ENCODE results near the gene AZIN2. TPM values are rescaled to one million over a fixed set of nuclear protein-coding genes. Genes with fewer than 3 reads are reported as not detected.

Gene AZIN2
- total RNA-seq, 1 donor from 2014 or later = 15.1 TPM

- no peak for TF ChIP-seq CTCF (IDR thresholded peaks at IDR 0.05; ENCODE audit: unreplicated experiment)
- Mint-ChIP-seq H3K9me3 (no peaks in the 10 kb centered on the region), H3K4me1 (peaks cover 16% of the 10 kb centered on the region), H3K27me3 (ENCODE audit: low read depth) (no peaks in the 10 kb centered on the region), H3K36me3 (peaks cover 11% of the 10 kb centered on the region), H3K4me3 (no peak overlapping the region), H3K27ac (no peak overlapping the region)
- DNase-seq (ENCODE audit: low spot score in 2 of 2, unreplicated experiment in 2 of 2) = no peak
Observed at GRCh38 chr1:33142483-33143064, 61.6 kb downstream of the AZIN2 start.

GRCh38 chr1:33143176-33143575 lies 62.2 kb downstream of the AZIN2 start:
- Mint-ChIP-seq H3K27me3 (ENCODE audit: low read depth) (no peaks in the 10 kb centered on the region), H3K36me3 (peaks cover 14% of the 10 kb centered on the region), H3K27ac (peak overlapping the region; percentile 66), H3K4me1 (peaks cover 11% of the 10 kb centered on the region), H3K9me3 (no peaks in the 10 kb centered on the region), H3K4me3 (no peak overlapping the region)
- no peak for DNase-seq (ENCODE audit: low spot score in 2 of 2, unreplicated experiment in 2 of 2)
- TF ChIP-seq CTCF (IDR thresholded peaks at IDR 0.05; ENCODE audit: unreplicated experiment) = no peak

- H3K4me1 Mint-ChIP-seq = peaks cover 11% of the 10 kb centered on the region
- no peak overlapping the region for H3K4me3 Mint-ChIP-seq
- H3K36me3 Mint-ChIP-seq = peaks cover 14% of the 10 kb centered on the region
- DNase-seq (ENCODE audit: low spot score in 2 of 2, unreplicated experiment in 2 of 2) = no peak
- no peaks in the 10 kb centered on the region for H3K9me3 Mint-ChIP-seq
- TF ChIP-seq CTCF (IDR thresholded peaks at IDR 0.05; ENCODE audit: unreplicated experiment) = no peak
- no peaks in the 10 kb centered on the region for H3K27me3 Mint-ChIP-seq (ENCODE audit: low read depth)
- peak overlapping the region; percentile 66 for H3K27ac Mint-ChIP-seq
Observed at GRCh38 chr1:33143698-33144097, 62.7 kb downstream of the AZIN2 start.

- Mint-ChIP-seq H3K4me3 (no peak overlapping the region), H3K27me3 (ENCODE audit: low read depth) (no peaks in the 10 kb centered on the region)
Observed at GRCh38 chr1:33146003-33146402, 65.0 kb downstream of the AZIN2 start.

GRCh38 chr1:33147275-33147996 lies 66.5 kb downstream of the AZIN2 start:
- peaks cover 16% of the 10 kb centered on the region for H3K36me3 Mint-ChIP-seq

More at GRCh38 chr1:33146003-33146402, 65.0 kb downstream of the AZIN2 start:
- H3K9me3 Mint-ChIP-seq = no peaks in the 10 kb centered on the region
- no peak for TF ChIP-seq CTCF (IDR thresholded peaks at IDR 0.05; ENCODE audit: unreplicated experiment)
- DNase-seq (ENCODE audit: low spot score in 2 of 2, unreplicated experiment in 2 of 2) = no peak
- peaks cover 22% of the 10 kb centered on the region for H3K4me1 Mint-ChIP-seq
- peaks cover 16% of the 10 kb centered on the region for H3K36me3 Mint-ChIP-seq
- no peak overlapping the region for H3K27ac Mint-ChIP-seq

More at GRCh38 chr1:33147275-33147996, 66.5 kb downstream of the AZIN2 start:
- no peak for TF ChIP-seq CTCF (IDR thresholded peaks at IDR 0.05; ENCODE audit: unreplicated experiment)
- H3K4me1 Mint-ChIP-seq = peaks cover 25% of the 10 kb centered on the region
- DNase-seq (ENCODE audit: low spot score in 2 of 2, unreplicated experiment in 2 of 2) = no peak
- H3K27me3 Mint-ChIP-seq (ENCODE audit: low read depth) = no peaks in the 10 kb centered on the region
- no peaks in the 10 kb centered on the region for H3K9me3 Mint-ChIP-seq
- no peak overlapping the region for H3K4me3 Mint-ChIP-seq
- no peak overlapping the region for H3K27ac Mint-ChIP-seq
